H54 (cell line): Measurements from ENCODE around the gene ZFYVE26.

Experiments
- DNase-seq: peaks from one replicate; pipeline ENCODE4 v3.0.0; 2011; ENCODE audit warnings: low spot score, mixed read lengths; ENCODE audit not compliant: insufficient read length
- FAIRE-seq: peaks from 3 replicates; lab custom pipeline; 2011; peaks lifted over from hg19 to GRCh38; lab: Jason Lieb, UNC
- POLR2A ChIP-seq: IDR thresholded peaks from 2 replicates; pipeline ENCODE4 v1.6.1; 2011; ENCODE audit warnings: low read depth, mild to moderate bottlenecking, low read length

The ZFYVE26 gene

GRCh38 chr14:67816326-67817002, at the start of gene ZFYVE26:
Gene ZFYVE26, minus strand, starts transcription at chr14:67816590. Its CDS starts 627 bp downstream, at chr14:67815963.
- DNase-seq (peak; percentile 74), FAIRE-seq (peak; percentile 95)
- 0 out of 2 replicates have a peak, but pooled peaks have one; percentile 7 for TF ChIP-seq POLR2A

GRCh38 chr14:67863223-67863622, 46.8 kb upstream of the ZFYVE26 start:
- FAIRE-seq (no peak), DNase-seq (no peak)
- TF ChIP-seq POLR2A: no peak

GRCh38 chr14:67859169-67859749, 42.9 kb upstream of the ZFYVE26 start:
- no peak for TF ChIP-seq POLR2A
- FAIRE-seq: no peak

GRCh38 chr14:67857778-67858350, 41.5 kb upstream of the ZFYVE26 start:
- no peak for FAIRE-seq

More at GRCh38 chr14:67859169-67859749, 42.9 kb upstream of the ZFYVE26 start:
- DNase-seq: no peak

GRCh38 chr14:67856827-67857226, 40.4 kb upstream of the ZFYVE26 start:
- FAIRE-seq (no peak), DNase-seq (no peak)
- no peak for TF ChIP-seq POLR2A

More at GRCh38 chr14:67857778-67858350, 41.5 kb upstream of the ZFYVE26 start:
- TF ChIP-seq POLR2A: no peak
- no peak for DNase-seq

GRCh38 chr14:67853715-67854114, 37.3 kb upstream of the ZFYVE26 start:
- TF ChIP-seq POLR2A: no peak
- FAIRE-seq (no peak), DNase-seq (no peak)

- FAIRE-seq (no peak), DNase-seq (no peak)
- no peak for TF ChIP-seq POLR2A
Observed at GRCh38 chr14:67852926-67853604, 36.7 kb upstream of the ZFYVE26 start.

- FAIRE-seq: no peak
- no peak for TF ChIP-seq POLR2A
- DNase-seq: no peak
Observed at GRCh38 chr14:67851785-67852410, 35.5 kb upstream of the ZFYVE26 start.

GRCh38 chr14:67850066-67850830, 33.9 kb upstream of the ZFYVE26 start:
- DNase-seq (no peak), FAIRE-seq (no peak)

GRCh38 chr14:67846029-67846610, 29.7 kb upstream of the ZFYVE26 start:
- TF ChIP-seq POLR2A: no peak
- DNase-seq (no peak), FAIRE-seq (no peak)

More at GRCh38 chr14:67850066-67850830, 33.9 kb upstream of the ZFYVE26 start:
- TF ChIP-seq POLR2A: no peak

- FAIRE-seq (no peak), DNase-seq (no peak)
- no peak for TF ChIP-seq POLR2A
Observed at GRCh38 chr14:67837011-67837624, 20.7 kb upstream of the ZFYVE26 start.

GRCh38 chr14:67835596-67835995, 19.2 kb upstream of the ZFYVE26 start:
- no peak for FAIRE-seq
- TF ChIP-seq POLR2A: no peak
- DNase-seq: no peak

GRCh38 chr14:67833403-67833802, 17.0 kb upstream of the ZFYVE26 start:
- DNase-seq: no peak
- no peak for FAIRE-seq
- no peak for TF ChIP-seq POLR2A
